SK-N-SH (cell line): ENCODE data around the gene ALS2CL. TPM values are rescaled to one million over a fixed set of nuclear protein-coding genes. Genes with fewer than 3 reads are reported as not detected.

Source experiments
- CTCF ChIA-PET: fragments of 300-600, 350-600 bp; formaldehyde crosslinking; extraction: SDS; loops from one replicate; lab custom pipeline; 2021; lab: Yijun Ruan, JAX
- POLR2A ChIA-PET: fragments of 350-600 bp; sonication (Branson Sonifier 250); formaldehyde crosslinking; extraction: SDS; loops from one replicate; lab custom pipeline; 2020; ENCODE audit warnings: antibody characterized with exemption, inconsistent platforms; lab: Yijun Ruan, JAX
- DNase-seq: peaks from one replicate; pipeline ENCODE4 v3.0.0; 2012
- H2AFZ ChIP-seq: fragments of 200-600 bp; sonication (generic); 2 replicates; pipeline ENCODE4 v1.8.1; 2016; ENCODE audit warnings: antibody characterized with exemption, mild to moderate bottlenecking, low read depth
- H3F3A ChIP-seq: fragments of 200-600 bp; sonication (generic); replicated peaks from 2 replicates; pipeline ENCODE3; 2016; ENCODE audit warnings: antibody characterized with exemption, mild to moderate bottlenecking; ENCODE audit not compliant: insufficient read depth
- H3K27ac ChIP-seq, 2 experiments: fragments of 200-500 bp in 1 of 2; fragments of 200-600 bp in 1 of 2; sonication (Bioruptor generic) in 1 of 2; sonication (generic), shearing (Covaris generic) in 1 of 2; 2 replicates each; pipeline versions ENCODE4 v1.5.1 to v1.6.1; 2014 to 2016; ENCODE audit warnings: low read depth in 2 of 2, inconsistent platforms in 1 of 2, low read length in 1 of 2, mild to moderate bottlenecking in 1 of 2, mixed read lengths in 1 of 2
- H3K27me3 ChIP-seq: fragments of 200-600 bp; sonication (generic), shearing (Covaris generic); 2 replicates; pipeline ENCODE4 v1.6.1; 2016; ENCODE audit warnings: mixed run types; ENCODE audit not compliant: insufficient read depth
- H3K36me3 ChIP-seq, 2 experiments: fragments of 200-500 bp in 1 of 2; fragments of 200-600 bp in 1 of 2; sonication (Bioruptor generic) in 1 of 2; sonication (generic) in 1 of 2; replicated peaks in 1 of 2; 2 replicates each; pipeline versions ENCODE3 to v1.5.1; 2014 to 2016; ENCODE audit warnings: low read length in 1 of 2, mild to moderate bottlenecking in 1 of 2; ENCODE audit not compliant: insufficient read depth in 2 of 2, control insufficient read depth in 1 of 2
- H3K4me1 ChIP-seq, 2 experiments: fragments of 200-500 bp in 1 of 2; fragments of 200-600 bp in 1 of 2; sonication (Bioruptor generic) in 1 of 2; sonication (generic), shearing (Covaris generic) in 1 of 2; 2 replicates each; pipeline versions ENCODE4 v1.5.1 to v1.6.1; 2014 to 2016; ENCODE audit warnings: low read depth in 1 of 2, low read length in 1 of 2, mixed run types in 1 of 2; ENCODE audit not compliant: insufficient read depth in 2 of 2, control insufficient read depth in 1 of 2
- H3K4me2 ChIP-seq: fragments of 200-600 bp; sonication (generic), shearing (Covaris generic); 2 replicates; pipeline ENCODE4 v1.6.1; 2017; ENCODE audit warnings: mixed run types
- H3K4me3 ChIP-seq, 2 experiments: fragments of 200-500 bp in 1 of 2; fragments of 200-600 bp in 1 of 2; sonication (Bioruptor generic) in 1 of 2; sonication (generic), shearing (Covaris generic) in 1 of 2; 2 replicates each; pipeline versions ENCODE4 v1.5.1 to v1.8.1; 2014 to 2016; ENCODE audit warnings: low read depth in 2 of 2, inconsistent platforms in 1 of 2, low read length in 1 of 2, mild to moderate bottlenecking in 1 of 2, mixed read lengths in 1 of 2, moderate library complexity in 1 of 2
- H3K79me2 ChIP-seq: fragments of 200-600 bp; sonication (generic); 2 replicates; pipeline ENCODE4 v1.8.1; 2017; ENCODE audit warnings: mild to moderate bottlenecking; ENCODE audit not compliant: insufficient read depth
- H3K9ac ChIP-seq: fragments of 200-600 bp; sonication (generic); 2 replicates; pipeline ENCODE4 v1.6.1; 2017; ENCODE audit warnings: mixed run types
- H3K9me2 ChIP-seq: fragments of 200-600 bp; sonication (generic); 2 replicates; pipeline ENCODE4 v1.6.1; 2017; ENCODE audit warnings: mixed run types
- H3K9me3 ChIP-seq: fragments of 200-600 bp; sonication (generic); 2 replicates; pipeline ENCODE4 v1.6.1; 2017; ENCODE audit warnings: mixed run types, mild to moderate bottlenecking, moderate library complexity
- H4K20me1 ChIP-seq: fragments of 200-600 bp; sonication (generic); 2 replicates; pipeline ENCODE4 v1.6.1; 2017; ENCODE audit warnings: mild to moderate bottlenecking, mixed run types; ENCODE audit not compliant: insufficient read depth
- CHD2 ChIP-seq: fragments of 150-350 bp; IDR thresholded peaks from 2 replicates; pipeline ENCODE4 v1.6.1; 2018; ENCODE audit warnings: low read length; ENCODE audit not compliant: partially characterized antibody
- ELF1 ChIP-seq: IDR thresholded peaks from 2 replicates; pipeline ENCODE4 v1.4.0; 2012
- FOSL2 ChIP-seq: IDR thresholded peaks from 2 replicates; pipeline ENCODE4 v1.4.0; 2012; ENCODE audit warnings: low read depth, mild to moderate bottlenecking, moderate library complexity, borderline replicate concordance
- FOXM1 ChIP-seq: IDR thresholded peaks from 2 replicates; pipeline ENCODE4 v1.4.0; 2012; ENCODE audit warnings: low read depth, mild to moderate bottlenecking
- GABPA ChIP-seq: IDR thresholded peaks from 2 replicates; pipeline ENCODE4 v1.4.0; 2012; ENCODE audit warnings: low read depth, mild to moderate bottlenecking
- GATA2 ChIP-seq: sonication (generic); formaldehyde crosslinking; IDR thresholded peaks from 2 replicates; pipeline ENCODE4 v1.5.0; 2020; ENCODE audit warnings: mild to moderate bottlenecking, missing genetic modification reagents
- MEF2A ChIP-seq: IDR thresholded peaks from 2 replicates; pipeline ENCODE4 v1.4.0; 2012; ENCODE audit warnings: low read depth, borderline replicate concordance
- MXI1 ChIP-seq: IDR thresholded peaks from 2 replicates; pipeline ENCODE4 v1.6.1; 2012; ENCODE audit warnings: mild to moderate bottlenecking, low read depth, low read length, improper control_type of control experiment
- POLR2AphosphoS5 ChIP-seq: IDR thresholded peaks from 2 replicates; pipeline ENCODE4 v1.6.1; 2012; ENCODE audit warnings: low read depth, low read length
- RFX5 ChIP-seq: IDR thresholded peaks from 2 replicates; pipeline ENCODE4 v1.6.1; 2012; ENCODE audit warnings: mild to moderate bottlenecking, improper control_type of control experiment, low read length
- RXRA ChIP-seq: IDR thresholded peaks from 2 replicates; pipeline ENCODE4 v1.4.0; 2012; ENCODE audit warnings: low read depth, mild to moderate bottlenecking, borderline replicate concordance
- SMC3 ChIP-seq: IDR thresholded peaks from 2 replicates; pipeline ENCODE4 v1.6.1; 2012; ENCODE audit warnings: low read depth, low read length, improper control_type of control experiment
- TAF1 ChIP-seq: IDR thresholded peaks from 2 replicates; pipeline ENCODE4 v1.6.1; 2012; ENCODE audit warnings: low read depth, mild to moderate bottlenecking, low read length, moderate library complexity, borderline replicate concordance
- YY1 ChIP-seq: IDR thresholded peaks from 2 replicates; pipeline ENCODE4 v1.4.0; 2012; ENCODE audit warnings: low read depth, mild to moderate bottlenecking
- WGBS: methylation state at CpG from one replicate; pipeline ENCODE4 v1.1.6; 2017; ENCODE audit warnings: low lambda C conversion rate; 5-methylcytosine and 5-hydroxymethylcytosine counted together
- polyA plus RNA-seq, 3 experiments: library from polyadenylated mRNA; depleted of rRNA; stranded (reverse); fragments of >200 nt; gene quantifications; 2 replicates each; pipeline ENCODE4 v1.2.3, GENCODE V29; 2012
- TF ChIP-seq, protein P1 (sequence below): IDR thresholded peaks from 2 replicates; pipeline ENCODE4 v1.4.0; 2012; ENCODE audit warnings: low read depth, borderline replicate concordance
- TF ChIP-seq, protein P2 (sequence below): fragments of 150-350 bp; IDR thresholded peaks from 2 replicates; pipeline ENCODE4 v1.6.1; 2016; ENCODE audit warnings: mild to moderate bottlenecking, low read depth, low read length
- TF ChIP-seq, protein P3 (sequence below): IDR thresholded peaks from 2 replicates; pipeline ENCODE4; 2012
- TF ChIP-seq, protein P4 (sequence below): IDR thresholded peaks from 2 replicates; pipeline ENCODE4 v1.6.1; 2012; ENCODE audit warnings: mild to moderate bottlenecking, low read depth, low read length, moderate library complexity
- TF ChIP-seq, protein P5 (sequence below): fragments of 150-350 bp; IDR thresholded peaks from 2 replicates; pipeline ENCODE4 v1.6.1; 2017; ENCODE audit warnings: antibody characterized with exemption, low read length, low read depth, borderline replicate concordance

ALS2CL gene
- polyA plus RNA-seq, 1 of the 3 experiments (the other 2 are of a cell fraction) = 0.18 TPM

DNA sequence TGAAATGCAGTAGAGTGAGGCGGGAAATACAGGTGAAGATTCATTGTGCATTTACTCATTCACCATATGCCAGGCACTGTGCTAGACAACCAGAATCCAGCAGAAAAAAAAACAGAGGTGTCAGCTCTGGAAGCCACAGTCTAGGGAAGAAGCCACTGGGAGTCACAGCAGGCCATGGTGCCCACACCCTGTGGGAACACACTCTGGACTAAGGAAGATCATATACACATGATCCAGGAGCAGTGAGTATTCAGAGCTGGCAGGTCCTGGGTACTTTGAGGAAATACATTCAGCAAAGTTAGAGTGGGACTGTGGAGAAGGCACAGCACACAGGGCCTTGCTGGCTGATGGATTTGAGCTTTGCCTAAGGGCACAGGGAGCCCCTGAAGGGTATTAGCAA lies 66.4 kb downstream of the ALS2CL start:
- no peaks in the 10 kb centered on the region for H4K20me1 ChIP-seq
- no peak overlapping the region for H3K4me3 ChIP-seq
- no peaks in the 10 kb centered on the region for H3K9me2 ChIP-seq
- no peak overlapping the region for H2AFZ ChIP-seq
- ChIA-PET CTCF (interaction anchor here (1.5 to 2.4 kb wide), 2 partner anchors 12 to 139 kb away, joined by 4 to 6 read pairs; no protein-coding TSS in a partner anchor), POLR2A (no interaction called here)
- no peaks in the 10 kb centered on the region for H3K79me2 ChIP-seq
- TF ChIP-seq GATA2 (CRISPR knock-in tag) (no peak), TAF1 (no peak), FOXM1 (no peak), ELF1 (no peak), POLR2AphosphoS5 (no peak), FOSL2 (no peak), MEF2A (no peak), RFX5 (no peak), GABPA (no peak)
- TF ChIP-seq, protein P1, sequence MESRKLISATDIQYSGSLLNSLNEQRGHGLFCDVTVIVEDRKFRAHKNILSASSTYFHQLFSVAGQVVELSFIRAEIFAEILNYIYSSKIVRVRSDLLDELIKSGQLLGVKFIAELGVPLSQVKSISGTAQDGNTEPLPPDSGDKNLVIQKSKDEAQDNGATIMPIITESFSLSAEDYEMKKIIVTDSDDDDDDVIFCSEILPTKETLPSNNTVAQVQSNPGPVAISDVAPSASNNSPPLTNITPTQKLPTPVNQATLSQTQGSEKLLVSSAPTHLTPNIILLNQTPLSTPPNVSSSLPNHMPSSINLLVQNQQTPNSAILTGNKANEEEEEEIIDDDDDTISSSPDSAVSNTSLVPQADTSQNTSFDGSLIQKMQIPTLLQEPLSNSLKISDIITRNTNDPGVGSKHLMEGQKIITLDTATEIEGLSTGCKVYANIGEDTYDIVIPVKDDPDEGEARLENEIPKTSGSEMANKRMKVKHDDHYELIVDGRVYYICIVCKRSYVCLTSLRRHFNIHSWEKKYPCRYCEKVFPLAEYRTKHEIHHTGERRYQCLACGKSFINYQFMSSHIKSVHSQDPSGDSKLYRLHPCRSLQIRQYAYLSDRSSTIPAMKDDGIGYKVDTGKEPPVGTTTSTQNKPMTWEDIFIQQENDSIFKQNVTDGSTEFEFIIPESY = no peak
- TF ChIP-seq, protein P2, sequence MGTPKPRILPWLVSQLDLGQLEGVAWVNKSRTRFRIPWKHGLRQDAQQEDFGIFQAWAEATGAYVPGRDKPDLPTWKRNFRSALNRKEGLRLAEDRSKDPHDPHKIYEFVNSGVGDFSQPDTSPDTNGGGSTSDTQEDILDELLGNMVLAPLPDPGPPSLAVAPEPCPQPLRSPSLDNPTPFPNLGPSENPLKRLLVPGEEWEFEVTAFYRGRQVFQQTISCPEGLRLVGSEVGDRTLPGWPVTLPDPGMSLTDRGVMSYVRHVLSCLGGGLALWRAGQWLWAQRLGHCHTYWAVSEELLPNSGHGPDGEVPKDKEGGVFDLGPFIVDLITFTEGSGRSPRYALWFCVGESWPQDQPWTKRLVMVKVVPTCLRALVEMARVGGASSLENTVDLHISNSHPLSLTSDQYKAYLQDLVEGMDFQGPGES = no peak
- H3K27me3 ChIP-seq = no peaks in the 10 kb centered on the region; the same call in 1 of the 2 replicates
- 50% methylated on average over 1 of the region's 1 CpG for WGBS
- no peak overlapping the region for H3K27ac ChIP-seq
- H3K36me3 ChIP-seq = no peaks in the 10 kb centered on the region
- no peak overlapping the region for H3K9ac ChIP-seq
- no peaks in the 10 kb centered on the region for H3K9me3 ChIP-seq
- DNase-seq = no peak
- no peak overlapping the region for H3K4me2 ChIP-seq
- H3K4me1 ChIP-seq = no peaks in the 10 kb centered on the region
- H3F3A ChIP-seq = no peaks in the 10 kb centered on the region

DNA sequence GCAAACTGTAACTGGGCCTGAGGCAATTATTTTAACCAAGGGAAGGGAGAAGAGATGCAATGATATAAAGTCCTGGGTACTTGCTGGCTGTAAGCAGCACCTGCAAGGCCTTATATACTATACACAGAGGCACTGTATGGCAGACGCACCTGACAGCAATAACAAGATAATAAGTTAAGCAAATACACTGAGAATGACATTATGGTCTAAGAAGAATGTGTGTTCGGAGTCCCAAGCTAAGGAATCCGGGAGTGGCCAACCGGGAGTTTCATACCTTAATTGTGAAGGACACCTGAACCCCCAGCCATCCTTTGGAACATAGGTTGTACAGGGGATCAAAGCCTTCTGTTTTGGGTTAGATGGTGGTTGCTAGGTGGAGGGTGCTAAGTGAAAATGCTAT lies 67.4 kb downstream of the ALS2CL start:
- DNase-seq = no peak
- H3K27ac ChIP-seq = no peak overlapping the region
- 39% methylated on average over 4 of the region's 4 CpGs for WGBS
- TF ChIP-seq, protein P3, sequence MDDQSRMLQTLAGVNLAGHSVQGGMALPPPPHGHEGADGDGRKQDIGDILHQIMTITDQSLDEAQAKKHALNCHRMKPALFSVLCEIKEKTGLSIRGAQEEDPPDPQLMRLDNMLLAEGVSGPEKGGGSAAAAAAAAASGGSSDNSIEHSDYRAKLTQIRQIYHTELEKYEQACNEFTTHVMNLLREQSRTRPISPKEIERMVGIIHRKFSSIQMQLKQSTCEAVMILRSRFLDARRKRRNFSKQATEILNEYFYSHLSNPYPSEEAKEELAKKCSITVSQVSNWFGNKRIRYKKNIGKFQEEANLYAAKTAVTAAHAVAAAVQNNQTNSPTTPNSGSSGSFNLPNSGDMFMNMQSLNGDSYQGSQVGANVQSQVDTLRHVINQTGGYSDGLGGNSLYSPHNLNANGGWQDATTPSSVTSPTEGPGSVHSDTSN = no peak
- no peak for TF ChIP-seq SMC3
- TF ChIP-seq, protein P4, sequence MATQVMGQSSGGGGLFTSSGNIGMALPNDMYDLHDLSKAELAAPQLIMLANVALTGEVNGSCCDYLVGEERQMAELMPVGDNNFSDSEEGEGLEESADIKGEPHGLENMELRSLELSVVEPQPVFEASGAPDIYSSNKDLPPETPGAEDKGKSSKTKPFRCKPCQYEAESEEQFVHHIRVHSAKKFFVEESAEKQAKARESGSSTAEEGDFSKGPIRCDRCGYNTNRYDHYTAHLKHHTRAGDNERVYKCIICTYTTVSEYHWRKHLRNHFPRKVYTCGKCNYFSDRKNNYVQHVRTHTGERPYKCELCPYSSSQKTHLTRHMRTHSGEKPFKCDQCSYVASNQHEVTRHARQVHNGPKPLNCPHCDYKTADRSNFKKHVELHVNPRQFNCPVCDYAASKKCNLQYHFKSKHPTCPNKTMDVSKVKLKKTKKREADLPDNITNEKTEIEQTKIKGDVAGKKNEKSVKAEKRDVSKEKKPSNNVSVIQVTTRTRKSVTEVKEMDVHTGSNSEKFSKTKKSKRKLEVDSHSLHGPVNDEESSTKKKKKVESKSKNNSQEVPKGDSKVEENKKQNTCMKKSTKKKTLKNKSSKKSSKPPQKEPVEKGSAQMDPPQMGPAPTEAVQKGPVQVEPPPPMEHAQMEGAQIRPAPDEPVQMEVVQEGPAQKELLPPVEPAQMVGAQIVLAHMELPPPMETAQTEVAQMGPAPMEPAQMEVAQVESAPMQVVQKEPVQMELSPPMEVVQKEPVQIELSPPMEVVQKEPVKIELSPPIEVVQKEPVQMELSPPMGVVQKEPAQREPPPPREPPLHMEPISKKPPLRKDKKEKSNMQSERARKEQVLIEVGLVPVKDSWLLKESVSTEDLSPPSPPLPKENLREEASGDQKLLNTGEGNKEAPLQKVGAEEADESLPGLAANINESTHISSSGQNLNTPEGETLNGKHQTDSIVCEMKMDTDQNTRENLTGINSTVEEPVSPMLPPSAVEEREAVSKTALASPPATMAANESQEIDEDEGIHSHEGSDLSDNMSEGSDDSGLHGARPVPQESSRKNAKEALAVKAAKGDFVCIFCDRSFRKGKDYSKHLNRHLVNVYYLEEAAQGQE = no peak
- TF ChIP-seq RXRA = no peak
- TF ChIP-seq TAF1 = no peak
- TF ChIP-seq YY1 = no peak
- TF ChIP-seq ELF1 = no peak
- TF ChIP-seq, protein P5, sequence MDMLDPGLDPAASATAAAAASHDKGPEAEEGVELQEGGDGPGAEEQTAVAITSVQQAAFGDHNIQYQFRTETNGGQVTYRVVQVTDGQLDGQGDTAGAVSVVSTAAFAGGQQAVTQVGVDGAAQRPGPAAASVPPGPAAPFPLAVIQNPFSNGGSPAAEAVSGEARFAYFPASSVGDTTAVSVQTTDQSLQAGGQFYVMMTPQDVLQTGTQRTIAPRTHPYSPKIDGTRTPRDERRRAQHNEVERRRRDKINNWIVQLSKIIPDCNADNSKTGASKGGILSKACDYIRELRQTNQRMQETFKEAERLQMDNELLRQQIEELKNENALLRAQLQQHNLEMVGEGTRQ = no peak
- no peak for TF ChIP-seq GABPA
- TF ChIP-seq MXI1 = no peak
- TF ChIP-seq CHD2 = no peak

More for the DNA sequence above, 67.4 kb downstream of the ALS2CL start:
- Histone ChIP-seq H4K20me1 (no peaks in the 10 kb centered on the region), H3K27me3 (no peaks in the 10 kb centered on the region; the same call in 1 of the 2 replicates), H3K9ac (no peak overlapping the region), H3K4me1 (no peaks in the 10 kb centered on the region), H3F3A (no peaks in the 10 kb centered on the region), H2AFZ (no peak overlapping the region), H3K9me3 (no peaks in the 10 kb centered on the region), H3K79me2 (no peaks in the 10 kb centered on the region), H3K9me2 (no peaks in the 10 kb centered on the region), H3K36me3 (no peaks in the 10 kb centered on the region), H3K4me2 (no peak overlapping the region), H3K4me3 (no peak overlapping the region)
- CTCF ChIA-PET = interaction anchor here (1.2 to 2.4 kb wide), 2 partner anchors 11 to 137 kb away, joined by 4 to 6 read pairs; no protein-coding TSS in a partner anchor
- POLR2A ChIA-PET = no interaction called here
